ENCODE results near the gene PHACTR3. TPM values are rescaled to one million over a fixed set of nuclear protein-coding genes. Genes with fewer than 3 reads are reported as not detected.

The PHACTR3 gene
- total and polyA plus RNA-seq, 2 donors (not counting 1 experiment from before 2014, with no cell fraction given), result not detected

GRCh38 chr20:59573837-59574236 lies 30.5 kb upstream of the PHACTR3 start:
- no peaks in the 10 kb centered on the region for H3K36me3 ChIP-seq (ENCODE audit: control insufficient read depth, insufficient read depth, low read length)
- no peak for TF ChIP-seq CTCF (conservative IDR thresholded peaks at IDR 0.05 in 1 of 2, IDR thresholded peaks at IDR 0.05 in 1 of 2; ENCODE audit: low read depth in 1 of 2, low read length in 2 of 2)
- no peak for TF ChIP-seq EZH2 (IDR thresholded peaks at IDR 0.05; ENCODE audit: low read length, missing control alignments)
- H3K4me3 ChIP-seq (replicated peaks in 1 of 4; ENCODE audit: control extremely low read depth in 1 of 4, insufficient read depth in 1 of 4, low read depth in 3 of 4, low read length in 4 of 4), result no peak overlapping the region
- no peak overlapping the region for H2AFZ ChIP-seq (ENCODE audit: low read length)
- H3K9ac ChIP-seq (ENCODE audit: insufficient read depth, low read length), result no peak overlapping the region
- H3K4me2 ChIP-seq (ENCODE audit: extremely low read depth, insufficient read depth, low read length), result no peak overlapping the region
- H3K27me3 ChIP-seq (ENCODE audit: control insufficient read depth, insufficient read depth, low read length), result no peaks in the 10 kb centered on the region
- no peaks in the 10 kb centered on the region for H3K9me3 ChIP-seq (ENCODE audit: control insufficient read depth, insufficient read depth, low read depth, low read length)
- no peaks in the 10 kb centered on the region for H3K4me1 ChIP-seq (ENCODE audit: control insufficient read depth, extremely low read depth, insufficient read depth, low read length)
- H3K79me2 ChIP-seq (ENCODE audit: control insufficient read depth, insufficient read depth, low read length), result no peaks in the 10 kb centered on the region
- DNase-seq (ENCODE audit: low read depth in 2 of 2), result no peak
- H3K27ac ChIP-seq (ENCODE audit: insufficient read depth, low read length), result no peak overlapping the region
- H4K20me1 ChIP-seq (ENCODE audit: control insufficient read depth, extremely low read depth, insufficient read depth, low read length), result no peaks in the 10 kb centered on the region

GRCh38 chr20:59574308-59574707 lies 30.0 kb upstream of the PHACTR3 start:
- no peaks in the 10 kb centered on the region for H3K4me1 ChIP-seq (ENCODE audit: control insufficient read depth, extremely low read depth, insufficient read depth, low read length)
- no peaks in the 10 kb centered on the region for H3K27me3 ChIP-seq (ENCODE audit: control insufficient read depth, insufficient read depth, low read length)
- H3K36me3 ChIP-seq (ENCODE audit: control insufficient read depth, insufficient read depth, low read length), result no peaks in the 10 kb centered on the region
- H4K20me1 ChIP-seq (ENCODE audit: control insufficient read depth, extremely low read depth, insufficient read depth, low read length), result no peaks in the 10 kb centered on the region
- no peaks in the 10 kb centered on the region for H3K9me3 ChIP-seq (ENCODE audit: control insufficient read depth, insufficient read depth, low read depth, low read length)
- TF ChIP-seq EZH2 (IDR thresholded peaks at IDR 0.05; ENCODE audit: low read length, missing control alignments) (no peak), CTCF (conservative IDR thresholded peaks at IDR 0.05 in 1 of 2, IDR thresholded peaks at IDR 0.05 in 1 of 2; ENCODE audit: low read depth in 1 of 2, low read length in 2 of 2) (no peak)
- no peak overlapping the region for H3K4me2 ChIP-seq (ENCODE audit: extremely low read depth, insufficient read depth, low read length)
- DNase-seq (ENCODE audit: low read depth in 2 of 2), result no peak
- no peak overlapping the region for H2AFZ ChIP-seq (ENCODE audit: low read length)
- no peaks in the 10 kb centered on the region for H3K79me2 ChIP-seq (ENCODE audit: control insufficient read depth, insufficient read depth, low read length)
- no peak overlapping the region for H3K9ac ChIP-seq (ENCODE audit: insufficient read depth, low read length)
- H3K27ac ChIP-seq (ENCODE audit: insufficient read depth, low read length), result no peak overlapping the region
- no peak overlapping the region for H3K4me3 ChIP-seq (replicated peaks in 1 of 4; ENCODE audit: control extremely low read depth in 1 of 4, insufficient read depth in 1 of 4, low read depth in 3 of 4, low read length in 4 of 4)

- H3K4me3 ChIP-seq (replicated peaks in 1 of 4; ENCODE audit: control extremely low read depth in 1 of 4, insufficient read depth in 1 of 4, low read depth in 3 of 4, low read length in 4 of 4), result no peak overlapping the region
- no peak overlapping the region for H3K9ac ChIP-seq (ENCODE audit: insufficient read depth, low read length)
- no peaks in the 10 kb centered on the region for H4K20me1 ChIP-seq (ENCODE audit: control insufficient read depth, extremely low read depth, insufficient read depth, low read length)
- TF ChIP-seq EZH2 (IDR thresholded peaks at IDR 0.05; ENCODE audit: low read length, missing control alignments), result no peak
- no peak for TF ChIP-seq CTCF (conservative IDR thresholded peaks at IDR 0.05 in 1 of 2, IDR thresholded peaks at IDR 0.05 in 1 of 2; ENCODE audit: low read depth in 1 of 2, low read length in 2 of 2)
- H3K27ac ChIP-seq (ENCODE audit: insufficient read depth, low read length), result no peak overlapping the region
- H3K4me1 ChIP-seq (ENCODE audit: control insufficient read depth, extremely low read depth, insufficient read depth, low read length), result no peaks in the 10 kb centered on the region
- no peaks in the 10 kb centered on the region for H3K27me3 ChIP-seq (ENCODE audit: control insufficient read depth, insufficient read depth, low read length)
- no peaks in the 10 kb centered on the region for H3K36me3 ChIP-seq (ENCODE audit: control insufficient read depth, insufficient read depth, low read length)
- no peak overlapping the region for H3K4me2 ChIP-seq (ENCODE audit: extremely low read depth, insufficient read depth, low read length)
- no peaks in the 10 kb centered on the region for H3K79me2 ChIP-seq (ENCODE audit: control insufficient read depth, insufficient read depth, low read length)
- DNase-seq (ENCODE audit: low read depth in 2 of 2), result no peak
- H3K9me3 ChIP-seq (ENCODE audit: control insufficient read depth, insufficient read depth, low read depth, low read length), result no peaks in the 10 kb centered on the region
- no peak overlapping the region for H2AFZ ChIP-seq (ENCODE audit: low read length)
These were observed 29.1 kb upstream of the PHACTR3 start for GRCh38 chr20:59575216-59575615.
